ENCODE data around the gene PRKCE.

The PRKCE gene

GRCh38 chr2:45834372-45834771 lies 182.9 kb downstream of the PRKCE start:
- no peak for DNase-seq (ENCODE audit: low read depth, low spot score)

- DNase-seq (ENCODE audit: low read depth, low spot score): no peak
Observed at GRCh38 chr2:45834858-45835257, 183.4 kb downstream of the PRKCE start.

- DNase-seq (ENCODE audit: low read depth, low spot score): no peak
Observed at GRCh38 chr2:45836316-45836715, 184.8 kb downstream of the PRKCE start.

- no peak for DNase-seq (ENCODE audit: low read depth, low spot score)
Observed at GRCh38 chr2:45836740-45837139, 185.3 kb downstream of the PRKCE start.

GRCh38 chr2:45837812-45838341 lies 186.4 kb downstream of the PRKCE start:
- no peak for DNase-seq (ENCODE audit: low read depth, low spot score)

GRCh38 chr2:45839508-45840251 lies 188.2 kb downstream of the PRKCE start:
- no peak for DNase-seq (ENCODE audit: low read depth, low spot score)

GRCh38 chr2:45840481-45840880 lies 189.0 kb downstream of the PRKCE start:
- no peak for DNase-seq (ENCODE audit: low read depth, low spot score)

- DNase-seq (ENCODE audit: low read depth, low spot score): no peak
Observed at GRCh38 chr2:45841752-45842407, 190.4 kb downstream of the PRKCE start.

GRCh38 chr2:45843136-45843535 lies 191.7 kb downstream of the PRKCE start:
- no peak for DNase-seq (ENCODE audit: low read depth, low spot score)

GRCh38 chr2:45844796-45845457 lies 193.5 kb downstream of the PRKCE start:
- no peak for DNase-seq (ENCODE audit: low read depth, low spot score)

- DNase-seq (ENCODE audit: low read depth, low spot score): no peak
Observed at GRCh38 chr2:45845566-45845965, 194.1 kb downstream of the PRKCE start.

- DNase-seq (ENCODE audit: low read depth, low spot score): no peak
Observed at GRCh38 chr2:45849491-45850283, 198.2 kb downstream of the PRKCE start.

- no peak for DNase-seq (ENCODE audit: low read depth, low spot score)
Observed at GRCh38 chr2:45850558-45850957, 199.1 kb downstream of the PRKCE start.

- no peak for DNase-seq (ENCODE audit: low read depth, low spot score)
Observed at GRCh38 chr2:45851111-45851510, 199.6 kb downstream of the PRKCE start.

- no peak for DNase-seq (ENCODE audit: low read depth, low spot score)
Observed at GRCh38 chr2:45851576-45852304, 200.3 kb downstream of the PRKCE start.

- DNase-seq (ENCODE audit: low read depth, low spot score): no peak
Observed at GRCh38 chr2:45852450-45853150, 201.1 kb downstream of the PRKCE start.

GRCh38 chr2:45855374-45855773 lies 203.9 kb downstream of the PRKCE start:
- DNase-seq (ENCODE audit: low read depth, low spot score): no peak

GRCh38 chr2:45856391-45857274 lies 205.2 kb downstream of the PRKCE start:
- no peak for DNase-seq (ENCODE audit: low read depth, low spot score)

- no peak for DNase-seq (ENCODE audit: low read depth, low spot score)
Observed at GRCh38 chr2:45857275-45857609, 205.8 kb downstream of the PRKCE start.

All from activated CD4-positive, CD25-positive, alpha-beta regulatory T cell treated with anti-CD3 and anti-CD28 coated beads, Interleukin-2, amount 50 U/mL, for 16 hours (primary cell).